ENCODE measurements around the gene DSTYK. TPM values are rescaled to one million over a fixed set of nuclear protein-coding genes. Genes with fewer than 3 reads are reported as not detected.
"Not testable (repeated sequence)": the region's sequence is repeated elsewhere in the genome, so short reads cannot be mapped to it uniquely, and the experiment has no call there.

Gene DSTYK
- total RNA-seq, 2 experiments from 2014 or later: 13.9 to 15.3 TPM

- Histone ChIP-seq H3K4me3 (ENCODE audit: low read length) (no peak overlapping the region), H3K27me3 (ENCODE audit: control insufficient read depth in 1 of 2, insufficient read depth in 2 of 2, low read length in 2 of 2) (no peaks in the 10 kb centered on the region), H3K9me3 (ENCODE audit: control insufficient read depth in 1 of 2, insufficient read depth in 1 of 2, low read length in 2 of 2) (no peaks in the 10 kb centered on the region), H3K36me3 (ENCODE audit: insufficient read depth, low read length) (peaks cover 29% of the 10 kb centered on the region), H3K4me1 (ENCODE audit: insufficient read depth, low read length) (peaks cover 13% of the 10 kb centered on the region), H3K27ac (ENCODE audit: low read depth in 1 of 2, low read length in 2 of 2) (no peak overlapping the region)
- H3K36me3 Mint-ChIP-seq (ENCODE audit: low read depth): peaks cover 70% of the 10 kb centered on the region
- ATAC-seq (ENCODE audit: poor library complexity): no peak
- no peaks in the 10 kb centered on the region for H3K9me3 Mint-ChIP-seq
- H3K4me1 Mint-ChIP-seq (ENCODE audit: low read depth): peaks cover 44% of the 10 kb centered on the region
- ChIA-PET POLR2A (interaction anchor here (0.6 kb wide), 1 partner anchor 862 kb away, joined by 3 read pairs; no protein-coding TSS in a partner anchor), CTCF (no interaction called here)
- no peak for TF ChIP-seq CTCF (IDR thresholded peaks at IDR 0.05)
- no peak overlapping the region for H3K27ac Mint-ChIP-seq
- H3K4me3 Mint-ChIP-seq: no peak overlapping the region
- intact Hi-C loops (cut with DNase I, micrococcal nuclease): no loop called here
- H3K27me3 Mint-ChIP-seq: no peaks in the 10 kb centered on the region
- DNase-seq: no peak
Measured at GRCh38 chr1:205182930-205183329, 28.6 kb downstream of the DSTYK start.

GRCh38 chr1:205180331-205180730 is 31.2 kb downstream of the DSTYK start:
- POLR2A ChIA-PET; H3K27me3 ChIP-seq (ENCODE audit: control insufficient read depth in 1 of 2, insufficient read depth in 2 of 2, low read length in 2 of 2); H3K4me3 Mint-ChIP-seq; H3K27ac ChIP-seq (ENCODE audit: low read depth in 1 of 2, low read length in 2 of 2); DNase-seq; intact Hi-C loops (cut with DNase I, micrococcal nuclease); H3K9me3 ChIP-seq (ENCODE audit: control insufficient read depth in 1 of 2, insufficient read depth in 1 of 2, low read length in 2 of 2); CTCF ChIA-PET; H3K9me3 Mint-ChIP-seq; ATAC-seq (ENCODE audit: poor library complexity); H3K4me3 ChIP-seq (ENCODE audit: low read length); H3K27ac Mint-ChIP-seq; H3K27me3 Mint-ChIP-seq: not testable (repeated sequence)
- H3K36me3 ChIP-seq (ENCODE audit: insufficient read depth, low read length): peaks cover 23% of the 10 kb centered on the region
- peaks cover 13% of the 10 kb centered on the region for H3K4me1 ChIP-seq (ENCODE audit: insufficient read depth, low read length)
- Mint-ChIP-seq H3K4me1 (ENCODE audit: low read depth) (peaks cover 22% of the 10 kb centered on the region), H3K36me3 (ENCODE audit: low read depth) (peaks cover 64% of the 10 kb centered on the region)

GRCh38 chr1:205179842-205180241 is 31.7 kb downstream of the DSTYK start:
- H3K4me3 Mint-ChIP-seq: no peak overlapping the region
- peaks cover 13% of the 10 kb centered on the region for H3K4me1 ChIP-seq (ENCODE audit: insufficient read depth, low read length)
- no peaks in the 10 kb centered on the region for H3K9me3 ChIP-seq (ENCODE audit: control insufficient read depth in 1 of 2, insufficient read depth in 1 of 2, low read length in 2 of 2)
- no peak for ATAC-seq (ENCODE audit: poor library complexity)
- POLR2A ChIA-PET: no interaction called here
- no peak overlapping the region for H3K27ac ChIP-seq (ENCODE audit: low read depth in 1 of 2, low read length in 2 of 2)
- no peaks in the 10 kb centered on the region for H3K9me3 Mint-ChIP-seq
- H3K4me3 ChIP-seq (ENCODE audit: low read length): no peak overlapping the region
- H3K36me3 ChIP-seq (ENCODE audit: insufficient read depth, low read length): peaks cover 21% of the 10 kb centered on the region
- H3K4me1 Mint-ChIP-seq (ENCODE audit: low read depth): peaks cover 22% of the 10 kb centered on the region
- no peaks in the 10 kb centered on the region for H3K27me3 Mint-ChIP-seq
- intact Hi-C loops (cut with DNase I, micrococcal nuclease): no loop called here
- no peak for TF ChIP-seq CTCF (IDR thresholded peaks at IDR 0.05)
- no peak overlapping the region for H3K27ac Mint-ChIP-seq
- no peaks in the 10 kb centered on the region for H3K27me3 ChIP-seq (ENCODE audit: control insufficient read depth in 1 of 2, insufficient read depth in 2 of 2, low read length in 2 of 2)
- DNase-seq: no peak
- H3K36me3 Mint-ChIP-seq (ENCODE audit: low read depth): peaks cover 62% of the 10 kb centered on the region
- CTCF ChIA-PET: no interaction called here

- no peaks in the 10 kb centered on the region for H3K27me3 ChIP-seq (ENCODE audit: control insufficient read depth in 1 of 2, insufficient read depth in 2 of 2, low read length in 2 of 2)
- Mint-ChIP-seq H3K27ac (no peak overlapping the region), H3K4me3 (no peak overlapping the region), H3K4me1 (ENCODE audit: low read depth) (peaks cover 14% of the 10 kb centered on the region), H3K9me3 (no peaks in the 10 kb centered on the region), H3K27me3 (no peaks in the 10 kb centered on the region), H3K36me3 (ENCODE audit: low read depth) (peaks cover 63% of the 10 kb centered on the region)
- no peak overlapping the region for H3K4me3 ChIP-seq (ENCODE audit: low read length)
- ATAC-seq (ENCODE audit: poor library complexity) (no peak), DNase-seq (no peak)
- CTCF ChIA-PET: interaction anchor here (0.7 to 1.4 kb wide), 2 partner anchors 32 to 402 kb away, joined by 3 to 4 read pairs; no protein-coding TSS in a partner anchor
- no peak for TF ChIP-seq CTCF (IDR thresholded peaks at IDR 0.05)
- POLR2A ChIA-PET: no interaction called here
- no peaks in the 10 kb centered on the region for H3K4me1 ChIP-seq (ENCODE audit: insufficient read depth, low read length)
- H3K27ac ChIP-seq (ENCODE audit: low read depth in 1 of 2, low read length in 2 of 2): no peak overlapping the region
- H3K9me3 ChIP-seq (ENCODE audit: control insufficient read depth in 1 of 2, insufficient read depth in 1 of 2, low read length in 2 of 2): no peaks in the 10 kb centered on the region
- intact Hi-C loops (cut with DNase I, micrococcal nuclease): no loop called here
- peaks cover 32% of the 10 kb centered on the region for H3K36me3 ChIP-seq (ENCODE audit: insufficient read depth, low read length)
Measured at GRCh38 chr1:205172729-205173366, 38.7 kb downstream of the DSTYK start.

All from CD4-positive, alpha-beta T cell (primary cell).